Measurements from ENCODE around the gene LEFTY2. TPM values are rescaled to one million over a fixed set of nuclear protein-coding genes. Genes with fewer than 3 reads are reported as not detected.

LEFTY2 gene
- polyA plus RNA-seq, 1 of the 3 experiments (the other 2 are of a cell fraction): not detected

DNA sequence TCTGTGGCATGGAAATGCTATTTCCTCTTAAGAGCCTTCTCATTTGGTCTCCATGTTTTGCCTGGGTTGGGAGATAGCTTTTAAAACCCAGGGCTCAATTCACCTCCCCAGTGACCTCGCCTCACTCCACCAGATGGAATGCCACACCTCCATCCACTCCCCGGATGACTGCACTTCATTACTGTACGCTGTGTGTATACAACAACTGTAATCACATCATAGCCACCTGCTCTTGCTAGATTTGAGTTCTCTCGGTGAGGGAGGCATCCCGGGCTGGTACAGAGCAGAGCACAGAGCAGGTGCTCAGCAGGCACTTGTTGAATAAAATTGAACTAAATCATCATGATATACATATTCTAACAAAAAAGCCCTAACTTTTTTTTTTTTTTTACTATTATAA lies 32.1 kb upstream of the LEFTY2 start:
- no peaks in the 10 kb centered on the region for H3K9me2 ChIP-seq
- H2AFZ ChIP-seq (ENCODE audit: low read depth): no peak overlapping the region
- DNase-seq: no peak
- no peaks in the 10 kb centered on the region for H3K36me3 ChIP-seq (replicated peaks in 1 of 2; ENCODE audit: control insufficient read depth in 1 of 2, insufficient read depth in 2 of 2, low read length in 1 of 2)
- H3K79me2 ChIP-seq (ENCODE audit: insufficient read depth): no peaks in the 10 kb centered on the region
- TF ChIP-seq RXRA (IDR thresholded peaks at IDR 0.05; ENCODE audit: borderline replicate concordance, low read depth) (no peak), SIN3A (IDR thresholded peaks at IDR 0.05; ENCODE audit: borderline replicate concordance, low read depth, low read length) (no peak), NRF1 (IDR thresholded peaks at IDR 0.05; ENCODE audit: low read depth, low read length) (no peak), CHD2 (IDR thresholded peaks at IDR 0.05; ENCODE audit: low read length, partially characterized antibody) (no peak), FOSL2 (IDR thresholded peaks at IDR 0.05; ENCODE audit: borderline replicate concordance, low read depth) (no peak), TEAD4 (IDR thresholded peaks at IDR 0.05; ENCODE audit: borderline replicate concordance, insufficient read depth) (no peak), FOXM1 (IDR thresholded peaks at IDR 0.05; ENCODE audit: low read depth) (no peak), EZH2phosphoT487 (IDR thresholded peaks at IDR 0.05; ENCODE audit: borderline replicate concordance, low read depth) (no peak), EP300 (IDR thresholded peaks at IDR 0.05; ENCODE audit: borderline replicate concordance in 1 of 2, low read depth in 1 of 2, low read length in 1 of 2) (no peak), RAD21 (IDR thresholded peaks at IDR 0.05; ENCODE audit: low read length) (no peak), ELF1 (IDR thresholded peaks at IDR 0.05) (no peak), MEF2A (IDR thresholded peaks at IDR 0.05; ENCODE audit: borderline replicate concordance, low read depth) (no peak), TAF1 (IDR thresholded peaks at IDR 0.05; ENCODE audit: borderline replicate concordance, low read depth, low read length) (no peak), JUND (IDR thresholded peaks at IDR 0.05) (no peak)
- TF ChIP-seq, protein P1, sequence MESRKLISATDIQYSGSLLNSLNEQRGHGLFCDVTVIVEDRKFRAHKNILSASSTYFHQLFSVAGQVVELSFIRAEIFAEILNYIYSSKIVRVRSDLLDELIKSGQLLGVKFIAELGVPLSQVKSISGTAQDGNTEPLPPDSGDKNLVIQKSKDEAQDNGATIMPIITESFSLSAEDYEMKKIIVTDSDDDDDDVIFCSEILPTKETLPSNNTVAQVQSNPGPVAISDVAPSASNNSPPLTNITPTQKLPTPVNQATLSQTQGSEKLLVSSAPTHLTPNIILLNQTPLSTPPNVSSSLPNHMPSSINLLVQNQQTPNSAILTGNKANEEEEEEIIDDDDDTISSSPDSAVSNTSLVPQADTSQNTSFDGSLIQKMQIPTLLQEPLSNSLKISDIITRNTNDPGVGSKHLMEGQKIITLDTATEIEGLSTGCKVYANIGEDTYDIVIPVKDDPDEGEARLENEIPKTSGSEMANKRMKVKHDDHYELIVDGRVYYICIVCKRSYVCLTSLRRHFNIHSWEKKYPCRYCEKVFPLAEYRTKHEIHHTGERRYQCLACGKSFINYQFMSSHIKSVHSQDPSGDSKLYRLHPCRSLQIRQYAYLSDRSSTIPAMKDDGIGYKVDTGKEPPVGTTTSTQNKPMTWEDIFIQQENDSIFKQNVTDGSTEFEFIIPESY (IDR thresholded peaks at IDR 0.05; ENCODE audit: borderline replicate concordance, low read depth): no peak
- TF ChIP-seq, protein P2, sequence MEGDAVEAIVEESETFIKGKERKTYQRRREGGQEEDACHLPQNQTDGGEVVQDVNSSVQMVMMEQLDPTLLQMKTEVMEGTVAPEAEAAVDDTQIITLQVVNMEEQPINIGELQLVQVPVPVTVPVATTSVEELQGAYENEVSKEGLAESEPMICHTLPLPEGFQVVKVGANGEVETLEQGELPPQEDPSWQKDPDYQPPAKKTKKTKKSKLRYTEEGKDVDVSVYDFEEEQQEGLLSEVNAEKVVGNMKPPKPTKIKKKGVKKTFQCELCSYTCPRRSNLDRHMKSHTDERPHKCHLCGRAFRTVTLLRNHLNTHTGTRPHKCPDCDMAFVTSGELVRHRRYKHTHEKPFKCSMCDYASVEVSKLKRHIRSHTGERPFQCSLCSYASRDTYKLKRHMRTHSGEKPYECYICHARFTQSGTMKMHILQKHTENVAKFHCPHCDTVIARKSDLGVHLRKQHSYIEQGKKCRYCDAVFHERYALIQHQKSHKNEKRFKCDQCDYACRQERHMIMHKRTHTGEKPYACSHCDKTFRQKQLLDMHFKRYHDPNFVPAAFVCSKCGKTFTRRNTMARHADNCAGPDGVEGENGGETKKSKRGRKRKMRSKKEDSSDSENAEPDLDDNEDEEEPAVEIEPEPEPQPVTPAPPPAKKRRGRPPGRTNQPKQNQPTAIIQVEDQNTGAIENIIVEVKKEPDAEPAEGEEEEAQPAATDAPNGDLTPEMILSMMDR (IDR thresholded peaks at IDR 0.05): no peak
- TF ChIP-seq, protein P3, sequence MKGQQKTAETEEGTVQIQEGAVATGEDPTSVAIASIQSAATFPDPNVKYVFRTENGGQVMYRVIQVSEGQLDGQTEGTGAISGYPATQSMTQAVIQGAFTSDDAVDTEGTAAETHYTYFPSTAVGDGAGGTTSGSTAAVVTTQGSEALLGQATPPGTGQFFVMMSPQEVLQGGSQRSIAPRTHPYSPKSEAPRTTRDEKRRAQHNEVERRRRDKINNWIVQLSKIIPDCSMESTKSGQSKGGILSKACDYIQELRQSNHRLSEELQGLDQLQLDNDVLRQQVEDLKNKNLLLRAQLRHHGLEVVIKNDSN (IDR thresholded peaks at IDR 0.05; ENCODE audit: borderline replicate concordance, low read depth): no peak
- TF ChIP-seq, protein P4, sequence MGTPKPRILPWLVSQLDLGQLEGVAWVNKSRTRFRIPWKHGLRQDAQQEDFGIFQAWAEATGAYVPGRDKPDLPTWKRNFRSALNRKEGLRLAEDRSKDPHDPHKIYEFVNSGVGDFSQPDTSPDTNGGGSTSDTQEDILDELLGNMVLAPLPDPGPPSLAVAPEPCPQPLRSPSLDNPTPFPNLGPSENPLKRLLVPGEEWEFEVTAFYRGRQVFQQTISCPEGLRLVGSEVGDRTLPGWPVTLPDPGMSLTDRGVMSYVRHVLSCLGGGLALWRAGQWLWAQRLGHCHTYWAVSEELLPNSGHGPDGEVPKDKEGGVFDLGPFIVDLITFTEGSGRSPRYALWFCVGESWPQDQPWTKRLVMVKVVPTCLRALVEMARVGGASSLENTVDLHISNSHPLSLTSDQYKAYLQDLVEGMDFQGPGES (IDR thresholded peaks at IDR 0.05; ENCODE audit: low read depth, low read length): no peak
- TF ChIP-seq, protein P5, sequence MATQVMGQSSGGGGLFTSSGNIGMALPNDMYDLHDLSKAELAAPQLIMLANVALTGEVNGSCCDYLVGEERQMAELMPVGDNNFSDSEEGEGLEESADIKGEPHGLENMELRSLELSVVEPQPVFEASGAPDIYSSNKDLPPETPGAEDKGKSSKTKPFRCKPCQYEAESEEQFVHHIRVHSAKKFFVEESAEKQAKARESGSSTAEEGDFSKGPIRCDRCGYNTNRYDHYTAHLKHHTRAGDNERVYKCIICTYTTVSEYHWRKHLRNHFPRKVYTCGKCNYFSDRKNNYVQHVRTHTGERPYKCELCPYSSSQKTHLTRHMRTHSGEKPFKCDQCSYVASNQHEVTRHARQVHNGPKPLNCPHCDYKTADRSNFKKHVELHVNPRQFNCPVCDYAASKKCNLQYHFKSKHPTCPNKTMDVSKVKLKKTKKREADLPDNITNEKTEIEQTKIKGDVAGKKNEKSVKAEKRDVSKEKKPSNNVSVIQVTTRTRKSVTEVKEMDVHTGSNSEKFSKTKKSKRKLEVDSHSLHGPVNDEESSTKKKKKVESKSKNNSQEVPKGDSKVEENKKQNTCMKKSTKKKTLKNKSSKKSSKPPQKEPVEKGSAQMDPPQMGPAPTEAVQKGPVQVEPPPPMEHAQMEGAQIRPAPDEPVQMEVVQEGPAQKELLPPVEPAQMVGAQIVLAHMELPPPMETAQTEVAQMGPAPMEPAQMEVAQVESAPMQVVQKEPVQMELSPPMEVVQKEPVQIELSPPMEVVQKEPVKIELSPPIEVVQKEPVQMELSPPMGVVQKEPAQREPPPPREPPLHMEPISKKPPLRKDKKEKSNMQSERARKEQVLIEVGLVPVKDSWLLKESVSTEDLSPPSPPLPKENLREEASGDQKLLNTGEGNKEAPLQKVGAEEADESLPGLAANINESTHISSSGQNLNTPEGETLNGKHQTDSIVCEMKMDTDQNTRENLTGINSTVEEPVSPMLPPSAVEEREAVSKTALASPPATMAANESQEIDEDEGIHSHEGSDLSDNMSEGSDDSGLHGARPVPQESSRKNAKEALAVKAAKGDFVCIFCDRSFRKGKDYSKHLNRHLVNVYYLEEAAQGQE (IDR thresholded peaks at IDR 0.05; ENCODE audit: low read depth, low read length): no peak
- H4K20me1 ChIP-seq (ENCODE audit: insufficient read depth): no peaks in the 10 kb centered on the region
- no peak overlapping the region for H3K4me2 ChIP-seq
- CTCF ChIA-PET: interaction anchor here (3.8 to 7.8 kb wide), 2 partner anchors 195 to 501 kb away, joined by 26 to 130 read pairs; partner anchors contain the start of gene SRP9
- H3K27me3 ChIP-seq (ENCODE audit: insufficient read depth): no peaks in the 10 kb centered on the region
- no peak overlapping the region for H3K9ac ChIP-seq
- H3K9me3 ChIP-seq: no peaks in the 10 kb centered on the region
- peaks cover 8% of the 10 kb centered on the region for H3F3A ChIP-seq (replicated peaks; ENCODE audit: insufficient read depth)
- no peak overlapping the region for H3K27ac ChIP-seq (ENCODE audit: low read depth in 2 of 2, low read length in 1 of 2)
- H3K4me1 ChIP-seq (ENCODE audit: control insufficient read depth in 1 of 2, insufficient read depth in 2 of 2, low read depth in 1 of 2, low read length in 1 of 2): no peaks in the 10 kb centered on the region; a peak in 1 of 4 replicates
- H3K4me3 ChIP-seq (ENCODE audit: low read depth in 2 of 2, low read length in 1 of 2): no peak overlapping the region
- 81% methylated on average over 5 of the region's 5 CpGs for WGBS (ENCODE audit: low lambda C conversion rate)
- POLR2A ChIA-PET: no interaction called here

Data from SK-N-SH (cell line).